Cortex of kidney (tissue), 1 donor: ENCODE data around the gene CNPY2.
"Not testable (repeated sequence)": the region's sequence is repeated elsewhere in the genome, so short reads cannot be mapped to it uniquely, and the experiment has no call there.

ENCODE experiments used
- DNase-seq: peaks from one replicate; lab custom pipeline; 2025; lab: John Stamatoyannopoulos, UW

The CNPY2 gene

GRCh38 chr12:56298828-56299227, 17.0 kb downstream of the CNPY2 start:
- no peak for DNase-seq

GRCh38 chr12:56297400-56297799, 18.4 kb downstream of the CNPY2 start:
- DNase-seq: no peak

DNA sequence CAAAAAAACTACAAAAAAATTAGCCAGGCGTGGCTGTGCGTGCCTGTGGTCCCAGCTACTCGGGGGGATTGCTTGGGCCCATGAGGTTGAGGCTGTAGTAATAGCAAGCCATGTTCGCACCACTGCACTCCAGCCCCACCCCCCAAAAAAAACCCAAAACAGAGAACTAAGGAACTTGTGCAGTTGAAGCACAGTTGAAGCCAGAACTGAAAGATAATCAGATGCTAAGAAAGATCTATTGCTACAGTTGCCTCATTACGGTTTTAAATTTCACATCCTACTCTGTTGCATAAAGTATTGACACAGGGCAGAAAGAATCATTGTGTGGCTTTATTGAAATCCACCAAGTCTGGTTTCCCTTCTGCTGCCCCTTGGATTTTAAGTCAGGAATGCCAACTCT, 19.5 kb downstream of the CNPY2 start:
- no peak for DNase-seq

DNA sequence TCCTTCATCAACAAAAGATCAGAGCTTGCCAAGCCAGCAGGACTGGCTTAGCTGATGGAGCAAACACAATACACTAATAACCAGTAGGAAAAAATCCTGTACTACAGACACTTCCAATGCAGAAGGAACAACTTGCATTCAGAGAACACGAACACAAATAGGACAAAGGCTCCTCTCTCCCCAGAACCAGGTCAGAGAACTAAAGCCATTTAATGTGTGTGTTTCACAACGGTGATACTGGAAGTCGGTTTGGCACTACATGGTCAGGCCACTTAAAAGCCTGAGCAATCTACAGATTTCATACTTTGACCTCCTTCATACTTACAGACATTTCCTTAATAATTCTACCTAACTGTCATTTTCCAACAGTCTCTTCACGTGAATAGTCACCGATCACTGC, 22.0 kb downstream of the CNPY2 start:
- DNase-seq: no peak

DNA sequence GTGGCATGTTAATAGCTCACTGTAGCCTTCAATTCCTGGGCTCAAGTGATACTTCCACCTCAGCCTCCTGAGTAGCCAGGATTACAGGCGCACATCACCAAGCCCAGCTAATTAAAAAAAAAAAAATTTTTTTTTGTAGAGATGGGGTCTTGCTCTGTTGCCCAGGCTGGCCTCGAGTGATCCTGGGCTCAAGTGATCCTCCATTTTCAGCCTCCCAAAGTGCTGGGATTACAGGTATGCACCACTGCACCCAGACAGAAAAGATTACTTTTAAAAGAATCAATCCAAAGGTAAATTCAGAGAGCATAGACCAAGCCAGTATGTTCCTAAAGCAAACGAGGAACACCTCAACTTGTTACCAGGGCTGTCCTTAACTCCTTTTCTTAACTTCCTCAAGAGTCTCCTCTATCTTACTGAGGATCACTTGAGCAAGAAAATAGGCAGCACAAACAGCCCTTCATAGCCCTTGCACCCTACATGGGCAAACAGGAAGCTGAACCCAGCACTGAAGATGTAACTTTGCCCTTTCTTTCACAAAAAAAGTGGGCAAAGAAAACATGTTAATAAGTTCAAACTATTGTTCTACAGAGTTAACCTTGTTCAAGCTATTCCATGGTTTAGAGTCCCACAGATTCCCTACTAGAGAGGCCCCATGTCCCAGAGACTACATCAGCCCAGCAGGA, 26.9 kb downstream of the CNPY2 start:
- no peak for DNase-seq

GRCh38 chr12:56286044-56286830, 29.6 kb downstream of the CNPY2 start:
- no peak for DNase-seq

DNA sequence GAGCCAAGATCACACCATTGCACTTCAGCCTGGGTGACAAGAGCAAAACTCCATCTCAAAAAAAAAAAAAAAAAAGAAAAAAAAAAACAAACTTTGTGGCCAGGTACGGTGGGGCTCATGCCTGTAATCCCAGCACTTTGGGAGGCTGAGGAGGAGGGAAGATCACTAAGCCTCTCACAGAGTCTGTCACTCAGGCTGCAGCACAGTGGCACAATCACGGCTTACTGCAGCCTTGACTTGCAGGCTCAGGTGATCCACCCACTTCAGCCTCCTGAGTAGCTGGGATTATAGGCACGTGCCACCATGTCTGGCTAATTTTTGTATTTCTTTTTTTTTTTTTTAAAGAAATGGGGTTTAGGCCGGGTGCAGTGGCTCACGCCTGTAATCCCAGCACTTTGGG, 31.5 kb downstream of the CNPY2 start:
- DNase-seq: not testable (repeated sequence)

- DNase-seq: no peak
Measured at GRCh38 chr12:56282579-56282978, 33.2 kb downstream of the CNPY2 start.

GRCh38 chr12:56282030-56282429, 33.8 kb downstream of the CNPY2 start:
- DNase-seq: no peak

GRCh38 chr12:56280849-56281248, 34.9 kb downstream of the CNPY2 start:
- no peak for DNase-seq

DNA sequence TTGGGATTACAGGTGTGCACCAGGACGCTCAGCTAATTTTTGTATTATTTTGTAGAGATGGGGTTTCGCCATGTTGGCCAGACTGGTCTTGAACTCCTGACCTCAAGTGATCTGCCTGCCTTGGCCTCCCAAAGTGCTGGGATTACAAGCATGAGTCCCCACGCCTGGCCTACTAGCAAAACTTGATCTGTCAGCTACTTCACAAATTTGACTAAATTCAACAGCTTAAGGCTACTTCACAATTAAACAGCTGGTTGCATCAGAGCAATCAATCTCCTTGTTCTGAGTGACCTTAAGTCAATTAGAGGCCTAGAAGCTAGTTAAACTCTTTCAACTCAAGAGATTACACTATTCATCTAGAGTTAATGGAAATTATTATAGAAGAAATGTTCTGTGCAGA, 36.9 kb downstream of the CNPY2 start:
- DNase-seq: no peak

- no peak for DNase-seq
Measured at GRCh38 chr12:56274299-56274698, 41.5 kb downstream of the CNPY2 start.

DNA sequence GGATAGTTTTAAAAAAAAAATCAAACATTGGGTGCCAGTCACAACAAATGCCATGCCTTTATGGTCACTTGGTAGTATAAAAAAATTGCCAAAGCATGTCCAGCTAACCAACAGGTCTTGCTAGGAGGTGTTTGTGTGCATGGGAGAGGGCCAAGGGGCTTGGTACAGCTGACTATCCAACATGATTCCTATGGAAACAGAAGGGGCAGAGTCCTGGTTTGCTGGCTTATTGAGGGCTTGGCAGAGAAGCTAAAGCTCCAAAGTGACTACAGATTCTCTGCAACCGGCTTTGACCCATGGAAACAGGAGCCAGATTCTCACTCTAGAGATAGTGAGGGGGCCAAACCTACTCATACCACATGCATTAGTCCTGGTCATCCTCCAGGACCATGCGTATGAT, 43.3 kb downstream of the CNPY2 start:
- not testable (repeated sequence) for DNase-seq

- no peak for DNase-seq
Measured at GRCh38 chr12:56271031-56271430, 44.8 kb downstream of the CNPY2 start.

GRCh38 chr12:56267443-56268071, 48.2 kb downstream of the CNPY2 start:
- no peak for DNase-seq

- no peak for DNase-seq
Measured at GRCh38 chr12:56266693-56267442, 48.9 kb downstream of the CNPY2 start, which contains the start of gene COQ10A. Gene COQ10A (plus strand): TSS chr12:56266942. CDS start chr12:56267119, 177 bp downstream.

- DNase-seq: not testable (repeated sequence)
Measured at GRCh38 chr12:56266068-56266692, 49.6 kb downstream of the CNPY2 start.

- not testable (repeated sequence) for DNase-seq
Measured at GRCh38 chr12:56262955-56263354, 52.8 kb downstream of the CNPY2 start.

- DNase-seq: no peak
Measured at GRCh38 chr12:56261503-56262232, 54.1 kb downstream of the CNPY2 start.

DNA sequence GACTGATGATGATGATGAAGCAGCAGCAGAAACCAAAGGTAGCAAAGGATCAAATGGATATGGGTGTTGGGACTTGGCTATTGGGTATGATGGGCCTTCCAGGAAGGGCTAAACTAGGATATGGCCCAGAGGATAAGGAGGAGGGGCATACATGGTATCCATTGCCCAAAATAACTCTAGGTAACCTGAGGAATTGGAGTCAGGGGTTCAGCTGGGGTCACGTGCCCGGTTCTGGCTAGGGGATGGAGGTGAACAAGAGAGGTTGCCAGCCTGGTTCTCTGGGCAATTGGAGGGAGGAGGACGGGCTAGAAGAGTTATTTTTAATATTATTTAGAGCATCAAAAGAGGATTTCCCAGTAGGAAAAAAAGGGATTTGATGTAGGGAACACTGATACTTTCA, 54.9 kb downstream of the CNPY2 start:
- DNase-seq: no peak

GRCh38 chr12:56260380-56260779, 55.4 kb downstream of the CNPY2 start:
- no peak for DNase-seq
